ENCODE results near the gene CFAP157. TPM values are rescaled to one million over a fixed set of nuclear protein-coding genes. Genes with fewer than 3 reads are reported as not detected.

CFAP157 gene
- total RNA-seq, 1 experiment from 2014 or later, result not detected

GRCh38 chr9:127684576-127684975 is 22.2 kb upstream of the CFAP157 start:
- Histone ChIP-seq H3K27ac (ENCODE audit: low read length) (no peak overlapping the region), H3K9me2 (replicated peaks; ENCODE audit: insufficient read depth, low read length) (no peaks in the 10 kb centered on the region), H3K27me3 (ENCODE audit: low read length) (no peaks in the 10 kb centered on the region), H3K4me2 (ENCODE audit: low read depth, low read length, poor library complexity, severe bottlenecking) (no peak overlapping the region), H3K9me3 (ENCODE audit: low read length) (no peaks in the 10 kb centered on the region), H3K4me3 (ENCODE audit: low read length) (no peak overlapping the region), H2AFZ (ENCODE audit: low read length) (no peak overlapping the region), H3K36me3 (ENCODE audit: insufficient read depth, low read length) (no peaks in the 10 kb centered on the region), H3K9ac (ENCODE audit: low read length) (no peak overlapping the region), H4K20me1 (ENCODE audit: insufficient read depth, low read depth, low read length) (no peaks in the 10 kb centered on the region), H3K4me1 (ENCODE audit: low read length) (no peaks in the 10 kb centered on the region), H3K79me2 (ENCODE audit: low read length) (no peaks in the 10 kb centered on the region)
- no peak for DNase-seq

GRCh38 chr9:127686461-127687393 is 20.1 kb upstream of the CFAP157 start:
- DNase-seq, result no peak
- Histone ChIP-seq H3K27me3 (ENCODE audit: low read length) (no peaks in the 10 kb centered on the region), H3K36me3 (ENCODE audit: insufficient read depth, low read length) (no peaks in the 10 kb centered on the region), H3K27ac (ENCODE audit: low read length) (no peak overlapping the region), H3K79me2 (ENCODE audit: low read length) (no peaks in the 10 kb centered on the region), H3K9me3 (ENCODE audit: low read length) (no peaks in the 10 kb centered on the region), H3K4me2 (ENCODE audit: low read depth, low read length, poor library complexity, severe bottlenecking) (no peak overlapping the region), H3K4me3 (ENCODE audit: low read length) (no peak overlapping the region), H3K9me2 (replicated peaks; ENCODE audit: insufficient read depth, low read length) (no peaks in the 10 kb centered on the region), H2AFZ (ENCODE audit: low read length) (no peak overlapping the region), H4K20me1 (ENCODE audit: insufficient read depth, low read depth, low read length) (no peaks in the 10 kb centered on the region), H3K9ac (ENCODE audit: low read length) (no peak overlapping the region), H3K4me1 (ENCODE audit: low read length) (no peaks in the 10 kb centered on the region)

GRCh38 chr9:127689329-127690000 is 17.3 kb upstream of the CFAP157 start:
- Histone ChIP-seq H3K4me1 (ENCODE audit: low read length) (no peaks in the 10 kb centered on the region), H2AFZ (ENCODE audit: low read length) (no peak overlapping the region), H3K9ac (ENCODE audit: low read length) (no peak overlapping the region), H3K79me2 (ENCODE audit: low read length) (no peaks in the 10 kb centered on the region), H3K27me3 (ENCODE audit: low read length) (no peaks in the 10 kb centered on the region), H4K20me1 (ENCODE audit: insufficient read depth, low read depth, low read length) (no peaks in the 10 kb centered on the region), H3K27ac (ENCODE audit: low read length) (no peak overlapping the region), H3K36me3 (ENCODE audit: insufficient read depth, low read length) (no peaks in the 10 kb centered on the region), H3K9me2 (replicated peaks; ENCODE audit: insufficient read depth, low read length) (no peaks in the 10 kb centered on the region), H3K9me3 (ENCODE audit: low read length) (no peaks in the 10 kb centered on the region), H3K4me3 (ENCODE audit: low read length) (no peak overlapping the region), H3K4me2 (ENCODE audit: low read depth, low read length, poor library complexity, severe bottlenecking) (no peak overlapping the region)
- no peak for DNase-seq

- no peak overlapping the region for H3K4me2 ChIP-seq (ENCODE audit: low read depth, low read length, poor library complexity, severe bottlenecking)
- no peaks in the 10 kb centered on the region for H4K20me1 ChIP-seq (ENCODE audit: insufficient read depth, low read depth, low read length)
- no peak for DNase-seq
- no peaks in the 10 kb centered on the region for H3K27me3 ChIP-seq (ENCODE audit: low read length)
- H3K27ac ChIP-seq (ENCODE audit: low read length), result no peak overlapping the region
- H3K9ac ChIP-seq (ENCODE audit: low read length), result no peak overlapping the region
- no peaks in the 10 kb centered on the region for H3K4me1 ChIP-seq (ENCODE audit: low read length)
- H3K36me3 ChIP-seq (ENCODE audit: insufficient read depth, low read length), result no peaks in the 10 kb centered on the region
- no peak overlapping the region for H2AFZ ChIP-seq (ENCODE audit: low read length)
- no peaks in the 10 kb centered on the region for H3K79me2 ChIP-seq (ENCODE audit: low read length)
- no peaks in the 10 kb centered on the region for H3K9me3 ChIP-seq (ENCODE audit: low read length)
- no peak overlapping the region for H3K4me3 ChIP-seq (ENCODE audit: low read length)
- no peaks in the 10 kb centered on the region for H3K9me2 ChIP-seq (replicated peaks; ENCODE audit: insufficient read depth, low read length)
These were observed 16.1 kb upstream of the CFAP157 start for GRCh38 chr9:127690735-127691134.

GRCh38 chr9:127692071-127692470 is 14.7 kb upstream of the CFAP157 start:
- Histone ChIP-seq H4K20me1 (ENCODE audit: insufficient read depth, low read depth, low read length) (no peaks in the 10 kb centered on the region), H3K9me2 (replicated peaks; ENCODE audit: insufficient read depth, low read length) (no peaks in the 10 kb centered on the region), H3K4me3 (ENCODE audit: low read length) (no peak overlapping the region), H3K9me3 (ENCODE audit: low read length) (no peaks in the 10 kb centered on the region), H2AFZ (ENCODE audit: low read length) (no peak overlapping the region), H3K4me2 (ENCODE audit: low read depth, low read length, poor library complexity, severe bottlenecking) (no peak overlapping the region), H3K36me3 (ENCODE audit: insufficient read depth, low read length) (no peaks in the 10 kb centered on the region), H3K27me3 (ENCODE audit: low read length) (no peaks in the 10 kb centered on the region), H3K4me1 (ENCODE audit: low read length) (no peaks in the 10 kb centered on the region), H3K27ac (ENCODE audit: low read length) (no peak overlapping the region), H3K79me2 (ENCODE audit: low read length) (no peaks in the 10 kb centered on the region), H3K9ac (ENCODE audit: low read length) (no peak overlapping the region)
- DNase-seq, result no peak

GRCh38 chr9:127693143-127693542 is 13.6 kb upstream of the CFAP157 start:
- no peak overlapping the region for H2AFZ ChIP-seq (ENCODE audit: low read length)
- H3K36me3 ChIP-seq (ENCODE audit: insufficient read depth, low read length), result no peaks in the 10 kb centered on the region
- H3K4me2 ChIP-seq (ENCODE audit: low read depth, low read length, poor library complexity, severe bottlenecking), result no peak overlapping the region
- H3K9me2 ChIP-seq (replicated peaks; ENCODE audit: insufficient read depth, low read length), result no peaks in the 10 kb centered on the region
- H3K9ac ChIP-seq (ENCODE audit: low read length), result no peak overlapping the region
- H4K20me1 ChIP-seq (ENCODE audit: insufficient read depth, low read depth, low read length), result no peaks in the 10 kb centered on the region
- H3K27ac ChIP-seq (ENCODE audit: low read length), result no peak overlapping the region
- no peaks in the 10 kb centered on the region for H3K79me2 ChIP-seq (ENCODE audit: low read length)
- DNase-seq, result no peak
- no peaks in the 10 kb centered on the region for H3K4me1 ChIP-seq (ENCODE audit: low read length)
- H3K4me3 ChIP-seq (ENCODE audit: low read length), result no peak overlapping the region
- H3K9me3 ChIP-seq (ENCODE audit: low read length), result no peaks in the 10 kb centered on the region
- H3K27me3 ChIP-seq (ENCODE audit: low read length), result no peaks in the 10 kb centered on the region

- no peaks in the 10 kb centered on the region for H3K36me3 ChIP-seq (ENCODE audit: insufficient read depth, low read length)
- H3K4me3 ChIP-seq (ENCODE audit: low read length), result no peak overlapping the region
- no peaks in the 10 kb centered on the region for H3K9me2 ChIP-seq (replicated peaks; ENCODE audit: insufficient read depth, low read length)
- H3K9ac ChIP-seq (ENCODE audit: low read length), result no peak overlapping the region
- no peaks in the 10 kb centered on the region for H3K79me2 ChIP-seq (ENCODE audit: low read length)
- no peaks in the 10 kb centered on the region for H3K9me3 ChIP-seq (ENCODE audit: low read length)
- no peak overlapping the region for H3K4me2 ChIP-seq (ENCODE audit: low read depth, low read length, poor library complexity, severe bottlenecking)
- H3K4me1 ChIP-seq (ENCODE audit: low read length), result no peaks in the 10 kb centered on the region
- H4K20me1 ChIP-seq (ENCODE audit: insufficient read depth, low read depth, low read length), result no peaks in the 10 kb centered on the region
- no peak overlapping the region for H3K27ac ChIP-seq (ENCODE audit: low read length)
- no peak overlapping the region for H2AFZ ChIP-seq (ENCODE audit: low read length)
- no peak for DNase-seq
- no peaks in the 10 kb centered on the region for H3K27me3 ChIP-seq (ENCODE audit: low read length)
These were observed 13.1 kb upstream of the CFAP157 start for GRCh38 chr9:127693697-127694096.

- no peak overlapping the region for H3K4me3 ChIP-seq (ENCODE audit: low read length)
- DNase-seq, result no peak
- H3K36me3 ChIP-seq (ENCODE audit: insufficient read depth, low read length), result no peaks in the 10 kb centered on the region
- H3K9ac ChIP-seq (ENCODE audit: low read length), result no peak overlapping the region
- H4K20me1 ChIP-seq (ENCODE audit: insufficient read depth, low read depth, low read length), result no peaks in the 10 kb centered on the region
- H3K27me3 ChIP-seq (ENCODE audit: low read length), result no peaks in the 10 kb centered on the region
- H3K9me2 ChIP-seq (replicated peaks; ENCODE audit: insufficient read depth, low read length), result no peaks in the 10 kb centered on the region
- H3K4me1 ChIP-seq (ENCODE audit: low read length), result peaks cover 7% of the 10 kb centered on the region
- H3K79me2 ChIP-seq (ENCODE audit: low read length), result no peaks in the 10 kb centered on the region
- no peak overlapping the region for H3K4me2 ChIP-seq (ENCODE audit: low read depth, low read length, poor library complexity, severe bottlenecking)
- H3K27ac ChIP-seq (ENCODE audit: low read length), result no peak overlapping the region
- H2AFZ ChIP-seq (ENCODE audit: low read length), result no peak overlapping the region
- H3K9me3 ChIP-seq (ENCODE audit: low read length), result no peaks in the 10 kb centered on the region
These were observed 11.7 kb upstream of the CFAP157 start for GRCh38 chr9:127694890-127695720.
